Mononuclear cell (primary cell): ENCODE measurements around the gene RGL2. TPM values are rescaled to one million over a fixed set of nuclear protein-coding genes. Genes with fewer than 3 reads are reported as not detected.
"Not testable (repeated sequence)": the region's sequence is repeated elsewhere in the genome, so short reads cannot be mapped to it uniquely, and the experiment has no call there.

ENCODE experiments used
- H3K27me3 ChIP-seq: 2 replicates; pipeline ENCODE4 v1.6.0; 2011; ENCODE audit warnings: low read length, control low read depth; ENCODE audit not compliant: insufficient read depth
- H3K4me1 ChIP-seq: 2 replicates; pipeline ENCODE4 v1.5.1; 2011; ENCODE audit warnings: mild to moderate bottlenecking, low read length, control low read depth; ENCODE audit not compliant: insufficient read depth
- H3K4me3 ChIP-seq: 2 replicates; pipeline ENCODE4 v1.5.1; 2011; ENCODE audit warnings: mild to moderate bottlenecking, low read length, moderate library complexity
- H3K9me3 ChIP-seq: 2 replicates; pipeline ENCODE4 v1.5.1; 2011; ENCODE audit warnings: low read depth, mild to moderate bottlenecking, control low read depth, low read length
- total RNA-seq: library from RNA; depleted of rRNA; stranded (reverse); fragments of >200 nt; gene quantifications from one replicate; pipeline ENCODE4 v1.2.3, GENCODE V29; 2012

RGL2 gene
- total RNA-seq, 1 donor, result 14.7 TPM

- H3K27me3 ChIP-seq, H3K9me3 ChIP-seq: not testable (repeated sequence)
- H3K4me3 ChIP-seq, result peak overlapping the region; percentile 75
Observed at GRCh38 chr6:33275795-33276580, 22.8 kb downstream of the RGL2 start.

DNA sequence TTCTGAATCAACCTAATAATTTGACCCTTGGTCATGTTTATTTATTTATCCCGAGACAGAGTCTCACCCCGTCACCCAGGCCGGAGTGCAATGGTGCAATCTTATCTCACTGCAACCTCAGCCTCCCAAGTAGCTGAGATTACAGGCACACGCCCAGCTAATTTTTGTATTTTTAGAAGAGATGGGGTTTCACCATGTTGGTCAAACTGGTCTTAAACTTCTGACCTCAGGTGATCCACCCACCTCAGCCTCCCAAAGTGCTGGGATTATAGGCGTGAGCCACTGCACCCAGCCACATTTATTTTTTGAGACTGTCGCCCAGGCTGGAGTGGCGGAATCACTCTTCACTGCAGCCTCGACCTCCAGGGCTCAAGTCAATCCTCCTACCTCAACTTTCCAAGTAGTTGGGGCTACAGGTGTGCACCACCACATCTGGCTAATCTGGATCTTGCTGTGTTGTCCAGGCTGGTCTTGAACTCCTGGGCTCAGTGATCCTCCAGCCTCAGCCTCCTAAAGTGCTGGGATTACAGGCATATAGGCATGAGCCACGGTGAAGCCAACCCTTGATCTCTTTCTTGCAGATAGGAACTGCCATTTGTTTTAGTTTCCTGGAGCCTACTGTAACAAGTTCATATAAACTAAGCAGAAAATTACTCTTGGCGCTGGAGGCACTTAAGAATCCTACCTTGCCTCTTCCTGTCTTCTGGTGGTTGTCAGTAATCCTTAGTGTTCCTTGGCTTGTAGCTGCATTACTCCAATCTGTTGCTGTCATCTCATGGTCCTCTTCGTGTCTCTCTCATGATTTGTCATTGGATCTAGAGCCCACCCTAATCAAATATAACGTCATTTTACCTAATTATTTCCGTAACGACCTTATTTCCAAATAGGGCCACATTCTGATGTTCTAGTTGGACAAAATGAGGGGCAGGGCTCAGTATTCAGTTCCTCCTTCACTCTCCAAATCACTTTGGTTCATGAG lies 24.5 kb downstream of the RGL2 start:
- Histone ChIP-seq H3K9me3 (no peaks in the 10 kb centered on the region), H3K4me1 (peaks cover 80% of the 10 kb centered on the region), H3K27me3 (no peaks in the 10 kb centered on the region), H3K4me3 (no peak overlapping the region)

More at GRCh38 chr6:33275795-33276580, 22.8 kb downstream of the RGL2 start:
- peaks cover 81% of the 10 kb centered on the region for H3K4me1 ChIP-seq

GRCh38 chr6:33273129-33273923 lies 25.4 kb downstream of the RGL2 start:
- H3K4me3 ChIP-seq, result no peak overlapping the region
- H3K4me1 ChIP-seq, result peaks cover 71% of the 10 kb centered on the region
- no peaks in the 10 kb centered on the region for H3K9me3 ChIP-seq
- no peaks in the 10 kb centered on the region for H3K27me3 ChIP-seq

DNA sequence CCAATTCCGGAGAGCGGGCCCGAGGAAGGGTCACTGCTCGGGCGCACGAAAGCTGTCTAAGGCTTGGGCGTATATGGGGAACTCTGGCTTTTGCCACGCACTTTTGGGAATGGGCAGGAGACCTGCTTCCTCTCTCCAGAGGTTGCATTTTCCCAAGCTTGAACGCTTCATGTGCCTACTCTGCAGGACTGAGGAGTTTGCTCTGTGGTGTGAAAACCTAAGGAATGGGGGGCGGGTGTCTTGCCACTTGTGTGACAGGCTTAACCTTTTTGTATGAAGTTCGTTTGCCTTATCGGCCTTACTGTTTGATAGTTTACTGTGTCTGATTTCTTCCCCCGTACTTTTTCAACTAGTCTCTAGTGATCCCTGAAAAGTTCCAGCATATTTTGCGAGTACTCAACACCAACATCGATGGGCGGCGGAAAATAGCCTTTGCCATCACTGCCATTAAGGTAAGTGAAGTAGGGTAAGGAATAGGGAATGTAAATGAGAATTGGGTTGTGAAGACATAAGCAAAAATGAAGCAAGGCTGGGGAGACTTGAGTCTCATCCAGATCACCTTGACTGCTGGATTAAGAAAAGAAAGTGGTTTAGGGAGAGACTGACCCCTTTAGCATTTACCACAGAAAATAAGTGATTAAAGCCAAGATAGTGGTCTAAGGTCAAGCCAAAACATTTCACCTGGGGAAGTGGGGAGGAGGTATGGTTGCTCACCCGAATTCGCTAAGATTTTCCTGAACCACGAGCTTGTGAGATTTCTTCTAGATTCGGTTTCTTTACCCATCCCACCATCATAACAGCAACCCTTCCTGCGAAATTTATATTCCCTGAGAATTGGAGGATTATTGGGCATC lies 26.2 kb downstream of the RGL2 start:
- peaks cover 63% of the 10 kb centered on the region for H3K4me1 ChIP-seq
- peak overlapping the region; percentile 78 for H3K4me3 ChIP-seq
- no peaks in the 10 kb centered on the region for H3K9me3 ChIP-seq
- no peaks in the 10 kb centered on the region for H3K27me3 ChIP-seq

DNA sequence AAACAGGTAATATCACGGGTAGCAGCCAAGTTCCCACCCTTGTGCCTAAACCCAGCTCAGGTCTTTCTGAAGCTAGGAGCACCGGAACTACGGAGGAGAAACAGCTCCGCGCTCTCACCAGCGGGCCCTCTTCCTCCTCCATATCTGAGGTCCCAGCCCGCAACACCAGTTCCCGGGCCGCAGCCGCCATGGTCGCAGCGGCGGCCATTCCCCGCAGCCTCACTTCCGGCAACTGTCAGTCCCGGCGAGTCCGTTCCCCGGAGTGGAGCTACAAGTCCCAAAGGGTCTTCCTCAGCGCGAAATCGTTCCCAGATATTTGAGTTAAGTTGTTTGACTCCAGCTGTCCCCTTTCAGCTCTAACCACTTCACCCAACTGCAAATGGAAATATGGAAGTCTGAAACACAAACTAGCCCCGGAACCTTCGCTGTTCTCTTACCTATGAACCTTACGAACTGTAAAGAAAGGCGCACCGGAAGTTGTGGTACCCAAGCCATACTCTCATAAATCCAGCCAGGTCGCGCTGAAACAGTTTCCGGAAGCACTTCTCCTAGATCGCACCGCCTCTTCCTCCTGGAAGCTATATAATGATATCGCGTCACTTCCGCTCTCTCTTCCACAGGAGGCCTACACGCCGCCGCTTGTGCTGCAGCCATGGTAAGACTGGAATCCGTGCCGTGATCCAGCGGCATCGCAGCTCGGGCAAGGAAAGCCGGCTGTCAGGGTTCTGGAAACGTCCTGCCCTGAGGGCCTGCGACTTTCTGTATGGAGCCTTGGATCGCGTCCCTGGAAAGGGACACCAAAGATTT lies 27.1 kb downstream of the RGL2 start, which contains the start of the genes RPS18 and VPS52:
Gene RPS18 (plus strand): TSS at position 608 of the 807 bp plus-strand sequence. CDS start 45 bp downstream, at position 653.
Gene VPS52 (minus strand): TSS at position 409 of the 807 bp plus-strand sequence. CDS start 201 bp downstream, at position 208.
- H3K4me3 ChIP-seq, result peak within 1 kb of the TSS; percentile 78
- H3K27me3 ChIP-seq, result no peaks in the 10 kb centered on the region
- H3K4me1 ChIP-seq, result peaks cover 61% of the 10 kb centered on the region
- no peaks in the 10 kb centered on the region for H3K9me3 ChIP-seq

- H3K4me1 ChIP-seq, result peaks cover 55% of the 10 kb centered on the region
- no peaks in the 10 kb centered on the region for H3K27me3 ChIP-seq
Observed at GRCh38 chr6:33271117-33271467, 27.6 kb downstream of the RGL2 start.

DNA sequence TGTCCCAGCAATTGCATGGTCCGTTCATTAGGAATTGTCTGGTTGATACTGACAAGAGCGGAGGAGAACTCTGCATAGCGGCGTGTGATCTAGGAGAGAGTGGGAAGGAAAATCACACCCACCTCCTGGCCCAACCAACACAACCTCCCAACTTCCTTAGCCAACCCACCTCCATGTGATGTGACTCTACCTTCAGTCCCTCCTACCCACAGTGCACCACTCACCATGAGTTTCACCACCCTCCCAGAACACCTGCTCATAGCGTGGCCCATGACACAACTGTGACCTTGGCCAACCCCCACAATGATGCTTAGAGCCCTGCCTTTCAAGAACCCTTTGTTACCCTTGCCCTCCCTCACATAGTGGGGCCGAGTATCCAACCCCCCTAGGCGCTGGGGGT lies 34.7 kb downstream of the RGL2 start:
- H3K4me3 ChIP-seq, result no peak overlapping the region
- H3K9me3 ChIP-seq, result no peaks in the 10 kb centered on the region
- no peaks in the 10 kb centered on the region for H3K27me3 ChIP-seq
- H3K4me1 ChIP-seq, result no peaks in the 10 kb centered on the region

More at GRCh38 chr6:33271117-33271467, 27.6 kb downstream of the RGL2 start:
- Histone ChIP-seq H3K4me3 (peak overlapping the region; percentile 78), H3K9me3 (no peaks in the 10 kb centered on the region)

- H3K27me3 ChIP-seq, H3K4me3 ChIP-seq, H3K4me1 ChIP-seq, H3K9me3 ChIP-seq: not testable (repeated sequence)
Observed at GRCh38 chr6:33262490-33262889, 36.3 kb downstream of the RGL2 start.

DNA sequence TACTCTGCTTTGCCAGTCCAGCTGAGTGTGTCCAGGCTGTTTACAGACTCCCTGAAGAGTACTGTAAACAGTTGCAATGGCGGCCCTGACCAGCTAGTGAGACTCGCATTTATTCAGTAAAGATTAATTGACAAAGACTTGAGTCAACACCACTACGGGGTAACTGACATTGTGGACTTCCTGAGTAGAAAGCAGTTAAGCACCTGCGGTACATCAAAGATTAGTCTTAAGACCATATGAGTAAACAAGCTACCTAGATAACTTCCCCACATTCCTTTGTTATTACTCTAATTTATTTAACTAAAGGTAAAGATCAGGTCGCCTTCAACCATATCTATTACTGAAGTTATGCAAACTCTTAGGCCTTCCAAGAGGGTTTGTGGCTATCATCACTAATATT lies 39.7 kb downstream of the RGL2 start:
- no peaks in the 10 kb centered on the region for H3K4me1 ChIP-seq
- H3K27me3 ChIP-seq, result no peaks in the 10 kb centered on the region
- H3K4me3 ChIP-seq, result no peak overlapping the region
- H3K9me3 ChIP-seq, result no peaks in the 10 kb centered on the region

GRCh38 chr6:33254591-33254990 lies 44.2 kb downstream of the RGL2 start:
- Histone ChIP-seq H3K4me3 (no peak overlapping the region), H3K4me1 (peaks cover 14% of the 10 kb centered on the region), H3K9me3 (no peaks in the 10 kb centered on the region), H3K27me3 (no peaks in the 10 kb centered on the region)

GRCh38 chr6:33252759-33253158 lies 46.0 kb downstream of the RGL2 start:
- H3K4me3 ChIP-seq, result no peak overlapping the region
- no peaks in the 10 kb centered on the region for H3K27me3 ChIP-seq
- H3K4me1 ChIP-seq, result peaks cover 28% of the 10 kb centered on the region
- no peaks in the 10 kb centered on the region for H3K9me3 ChIP-seq

DNA sequence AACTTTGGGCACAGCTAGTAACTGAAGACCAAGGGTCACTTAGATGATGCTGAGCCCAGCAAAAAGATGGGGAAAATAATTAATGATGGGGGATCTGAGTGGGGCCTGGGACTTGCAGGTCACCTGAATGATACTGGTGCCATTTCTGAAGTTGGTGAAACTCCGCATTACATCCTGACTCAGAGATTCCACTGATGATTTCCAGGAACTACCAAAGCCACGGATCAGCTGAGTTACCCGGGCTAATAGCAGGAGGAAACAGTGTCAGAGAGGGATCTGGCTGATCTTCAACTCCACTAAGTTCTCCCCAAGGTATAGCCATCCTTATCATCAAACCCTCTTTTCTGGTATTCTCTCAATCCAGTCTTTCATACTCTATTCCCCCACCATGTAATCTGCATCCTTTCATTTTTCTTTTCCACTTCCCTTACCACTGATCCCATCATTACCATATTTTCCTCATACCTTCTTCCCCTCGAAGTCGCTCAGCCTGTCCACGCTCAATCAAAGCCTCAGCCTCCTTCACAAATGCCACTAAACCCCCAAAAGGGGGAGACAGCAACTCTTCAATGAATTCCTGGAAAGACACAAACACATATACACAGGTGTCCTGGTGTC lies 47.2 kb downstream of the RGL2 start:
- H3K4me3 ChIP-seq, result no peak overlapping the region
- no peaks in the 10 kb centered on the region for H3K9me3 ChIP-seq
- peaks cover 28% of the 10 kb centered on the region for H3K4me1 ChIP-seq
- no peaks in the 10 kb centered on the region for H3K27me3 ChIP-seq

GRCh38 chr6:33250731-33251130 lies 48.0 kb downstream of the RGL2 start:
- Histone ChIP-seq H3K4me3 (no peak overlapping the region), H3K4me1 (peaks cover 28% of the 10 kb centered on the region), H3K27me3 (no peaks in the 10 kb centered on the region), H3K9me3 (no peaks in the 10 kb centered on the region)
